GM12878 (cell line): Measurements from ENCODE around the gene GPR39. TPM values are rescaled to one million over a fixed set of nuclear protein-coding genes. Genes with fewer than 3 reads are reported as not detected.

Experiments
- ATAC-seq: fragments of 200-7000 bp; cut with Tn5 transposase; 3 replicates; pipeline ENCODE4 v1.9.1; 2020; ENCODE audit warnings: mild to moderate bottlenecking, moderate library complexity
- BruUV-seq: library from RNA; stranded (reverse); fragments of 400-500 nt; replicated peaks from 2 replicates; lab custom pipeline; 2021; lab: Mats Ljungman, UMichigan
- CTCF ChIA-PET: fragments of 300-600 bp; sonication (Branson Sonifier 250); formaldehyde crosslinking; extraction: SDS; loops from one replicate; lab custom pipeline; 2021; ENCODE audit warnings: inconsistent platforms; lab: Yijun Ruan, JAX
- POLR2A ChIA-PET: fragments of 350-600 bp; formaldehyde crosslinking; extraction: SDS; loops from one replicate; lab custom pipeline; 2021; ENCODE audit warnings: inconsistent platforms; lab: Charles Lee
- RAD21 ChIA-PET: fragments of 300-600 bp; sonication (Branson Sonifier 250); formaldehyde crosslinking; loops from one replicate; lab custom pipeline; 2023; ENCODE audit warnings: antibody characterized with exemption; ENCODE audit not compliant: unreplicated experiment; lab: Charles Lee
- SMC1A ChIA-PET: fragments of 300-600 bp; sonication (Branson Sonifier 250); formaldehyde crosslinking; loops from one replicate; lab custom pipeline; 2023; ENCODE audit not compliant: unreplicated experiment, uncharacterized antibody; lab: Charles Lee
- DNase-seq: peaks from one replicate; pipeline ENCODE4 v3.0.0-alpha.2; 2011; ENCODE audit warnings: low read depth, low spot score
- FAIRE-seq: peaks from 3 replicates; lab custom pipeline; 2011; peaks lifted over from hg19 to GRCh38; lab: Jason Lieb, UNC
- H2AFZ ChIP-seq: 2 replicates; pipeline ENCODE4 v1.6.0; 2011; ENCODE audit warnings: low read depth, low read length, control low read depth; ENCODE audit not compliant: control insufficient read depth
- H3K27ac ChIP-seq: 2 replicates; pipeline ENCODE4 v1.5.1; 2011; ENCODE audit warnings: control low read depth; ENCODE audit not compliant: control insufficient read depth, insufficient read depth
- H3K27me3 ChIP-seq, 2 experiments: replicated peaks in 1 of 2; 2 replicates each; pipeline versions ENCODE4 v1.6.0 to v1.6.1; 2011; ENCODE audit warnings: low read length in 1 of 2; ENCODE audit not compliant: control insufficient read depth in 2 of 2, insufficient read depth in 2 of 2
- H3K36me3 ChIP-seq, 2 experiments: 2 replicates each; pipeline ENCODE4 v1.5.1; 2011; ENCODE audit warnings: low read length in 1 of 2; ENCODE audit not compliant: control insufficient read depth in 2 of 2, insufficient read depth in 2 of 2
- H3K4me1 ChIP-seq: 2 replicates; pipeline ENCODE4 v1.6.1; 2011; ENCODE audit warnings: mild to moderate bottlenecking, low read length, moderate library complexity, mixed read lengths; ENCODE audit not compliant: control insufficient read depth, insufficient read depth
- H3K4me2 ChIP-seq: 2 replicates; pipeline ENCODE4 v1.6.0; 2011; ENCODE audit warnings: control low read depth; ENCODE audit not compliant: control insufficient read depth, insufficient read depth
- H3K4me3 ChIP-seq: fragments of 200-600 bp; sonication (generic); 2 replicates; pipeline ENCODE4 v1.5.1; 2016
- H3K79me2 ChIP-seq: 2 replicates; pipeline ENCODE4 v1.6.0; 2011; ENCODE audit warnings: low read length; ENCODE audit not compliant: control insufficient read depth, insufficient read depth
- H3K9ac ChIP-seq: 2 replicates; pipeline ENCODE4 v1.8.0; 2011; ENCODE audit warnings: low read length, control low read depth, mixed read lengths; ENCODE audit not compliant: control insufficient read depth, insufficient read depth
- H3K9me3 ChIP-seq: replicated peaks from 3 replicates; pipeline ENCODE4 v1.5.1; 2011; ENCODE audit warnings: mild to moderate bottlenecking, low read length; ENCODE audit not compliant: control insufficient read depth, insufficient read depth
- H4K20me1 ChIP-seq: 2 replicates; pipeline ENCODE4 v1.6.0; 2011; ENCODE audit not compliant: control insufficient read depth, insufficient read depth
- BCL11A ChIP-seq: IDR thresholded peaks from 2 replicates; pipeline ENCODE4 v1.6.1; 2011; ENCODE audit warnings: low read depth, low read length
- E4F1 ChIP-seq: fragments of 450-650 bp; IDR thresholded peaks from 2 replicates; pipeline ENCODE4 v1.6.1; 2018; ENCODE audit warnings: borderline replicate concordance, mild to moderate bottlenecking; ENCODE audit not compliant: partially characterized antibody
- MEF2B ChIP-seq: fragments of 450-650 bp; IDR thresholded peaks from 2 replicates; pipeline ENCODE4 v1.6.1; 2018; ENCODE audit warnings: mild to moderate bottlenecking, moderate library complexity; ENCODE audit not compliant: partially characterized antibody, poor library complexity, severe bottlenecking
- MTA2 ChIP-seq: fragments of 450-650 bp; IDR thresholded peaks from 2 replicates; pipeline ENCODE4 v1.6.1; 2016; ENCODE audit warnings: low read depth, mild to moderate bottlenecking, moderate library complexity
- POLR2AphosphoS2 ChIP-seq: IDR thresholded peaks from 2 replicates; pipeline ENCODE4 v1.6.1; 2011; ENCODE audit warnings: low read depth, mild to moderate bottlenecking, low read length, improper control_type of control experiment, moderate library complexity
- TARDBP ChIP-seq: IDR thresholded peaks from 2 replicates; pipeline ENCODE4 v1.6.1; 2016; ENCODE audit warnings: borderline replicate concordance
- TBL1XR1 ChIP-seq: IDR thresholded peaks from 2 replicates; pipeline ENCODE4 v1.6.1; 2012; ENCODE audit warnings: low read depth, low read length, improper control_type of control experiment
- ZNF274 ChIP-seq: IDR thresholded peaks from one replicate; pipeline ENCODE4 v1.8.0; 2011; ENCODE audit not compliant: insufficient read length, insufficient read depth
- WGBS: methylation state at CpG from one replicate; pipeline ENCODE4 v1.1.6; 2016; ENCODE audit warnings: low lambda C conversion rate; ENCODE audit not compliant: insufficient replicate concordance, insufficient coverage; ENCODE audit errors: missing lambda C conversion rate; 5-methylcytosine and 5-hydroxymethylcytosine counted together
- in situ Hi-C: fragments of 300-500 bp; cut with MboI; formaldehyde crosslinking; loops from 9 replicates; pipeline ENCODE4 v1.14.3; 2018; ENCODE audit warnings: mixed read lengths
- intact Hi-C: fragments of 100-400 bp; cut with micrococcal nuclease; formaldehyde crosslinking; loops from one replicate; pipeline ENCODE4 v1.14.2; 2022; ENCODE audit not compliant: unreplicated experiment
- polyA plus RNA-seq, 11 experiments: library from polyadenylated mRNA; depleted of rRNA in 4 of 11; unstranded in 6 of 11; stranded (reverse) in 5 of 11; fragments of >200 nt; fragmentation: Nextera tagmentation in 4 of 11; fragmentation: Illumina TruSeq in 1 of 11; extraction: Ambion mirVana in 4 of 11; extraction: Trizol in 1 of 11; gene quantifications; 1 replicate in 1 of 11; 2 replicates in 10 of 11; pipeline versions ENCODE4 v1.2.1 to v1.2.3, GENCODE V29; 2011 to 2016; ENCODE audit warnings: inconsistent platforms in 2 of 11, missing spikeins in 2 of 11, low read depth in 1 of 11
- total RNA-seq, 4 experiments: library from RNA; depleted of rRNA in 3 of 4; stranded (reverse); fragments of >200 nt in 3 of 4; fragmentation: Illumina TruSeq in 1 of 4; extraction: Trizol in 1 of 4; gene quantifications; 2 replicates each; pipeline versions ENCODE4 v1.2.1 to v1.2.3, GENCODE V29; 2013 to 2021

The GPR39 gene
- total and polyA plus RNA-seq, 10 of the 15 experiments (the other 5 are each of a cell fraction or from before 2014, with no cell fraction given): 0.05 to 0.23 TPM; not detected in 8

- FAIRE-seq (no peak), ATAC-seq (no peak), DNase-seq (no peak)
- Histone ChIP-seq H4K20me1 (no peaks in the 10 kb centered on the region), H2AFZ (no peak overlapping the region), H3K4me1 (no peaks in the 10 kb centered on the region), H3K4me3 (no peak overlapping the region), H3K4me2 (no peak overlapping the region), H3K36me3 (no peaks in the 10 kb centered on the region), H3K27me3 (no peaks in the 10 kb centered on the region; a peak in 1 of 4 replicates), H3K27ac (no peak overlapping the region), H3K9me3 (no peaks in the 10 kb centered on the region), H3K79me2 (no peaks in the 10 kb centered on the region), H3K9ac (no peak overlapping the region)
- POLR2A ChIA-PET: interaction anchor here (0.6 kb wide), 1 partner anchor 1820 kb away, joined by 3 read pairs; no protein-coding TSS in a partner anchor
- BruUV-seq: no TSS peak
- RAD21 ChIA-PET: no interaction called here
- SMC1A ChIA-PET: no interaction called here
- WGBS: 41% methylated on average over 5 of the region's 5 CpGs
- CTCF ChIA-PET: no interaction called here
- no peak for TF ChIP-seq MEF2B
- no peak for TF ChIP-seq ZNF274
- no peak for TF ChIP-seq MTA2
- no peak for TF ChIP-seq E4F1
- no peak for TF ChIP-seq BCL11A
- no peak for TF ChIP-seq POLR2AphosphoS2
- no peak for TF ChIP-seq TARDBP
- TF ChIP-seq TBL1XR1: no peak
- intact Hi-C loops: no loop called here
- in situ Hi-C loops: no loop called here
Observed at GRCh38 chr2:132638313-132639040, 221.9 kb downstream of the GPR39 start.
